Measurements from ENCODE around the gene URI1. TPM values are rescaled to one million over a fixed set of nuclear protein-coding genes. Genes with fewer than 3 reads are reported as not detected.
"Not testable (repeated sequence)": the region's sequence is repeated elsewhere in the genome, so short reads cannot be mapped to it uniquely, and the experiment has no call there.

Gene URI1
- total RNA-seq, 6 experiments from 2014 or later: 45.8 to 53.8 (median 47.1) TPM

- H3K27ac Mint-ChIP-seq: no peak overlapping the region
- TF ChIP-seq CTCF (IDR thresholded peaks at IDR 0.05): no peak
Measured at GRCh38 chr19:29956855-29957254, 14.8 kb downstream of the URI1 start.

GRCh38 chr19:29961311-29961710 is 19.3 kb downstream of the URI1 start:
- Mint-ChIP-seq H3K9me3 (no peaks in the 10 kb centered on the region), H3K4me1 (ENCODE audit: low read depth) (peaks cover 56% of the 10 kb centered on the region), H3K27me3 (ENCODE audit: insufficient read depth) (no peaks in the 10 kb centered on the region; the same call in 1 of the 2 replicates), H3K36me3 (ENCODE audit: low read depth) (peaks cover 12% of the 10 kb centered on the region), H3K27ac (no peak overlapping the region), H3K4me3 (no peak overlapping the region)
- DNase-seq: no peak
- TF ChIP-seq CTCF (IDR thresholded peaks at IDR 0.05): no peak

More at GRCh38 chr19:29956855-29957254, 14.8 kb downstream of the URI1 start:
- Mint-ChIP-seq H3K36me3 (ENCODE audit: low read depth) (peaks cover 12% of the 10 kb centered on the region), H3K4me1 (ENCODE audit: low read depth) (peaks cover 25% of the 10 kb centered on the region), H3K27me3 (ENCODE audit: insufficient read depth) (no peaks in the 10 kb centered on the region; the same call in 1 of the 2 replicates), H3K9me3 (no peaks in the 10 kb centered on the region), H3K4me3 (no peak overlapping the region)
- no peak for DNase-seq

DNA sequence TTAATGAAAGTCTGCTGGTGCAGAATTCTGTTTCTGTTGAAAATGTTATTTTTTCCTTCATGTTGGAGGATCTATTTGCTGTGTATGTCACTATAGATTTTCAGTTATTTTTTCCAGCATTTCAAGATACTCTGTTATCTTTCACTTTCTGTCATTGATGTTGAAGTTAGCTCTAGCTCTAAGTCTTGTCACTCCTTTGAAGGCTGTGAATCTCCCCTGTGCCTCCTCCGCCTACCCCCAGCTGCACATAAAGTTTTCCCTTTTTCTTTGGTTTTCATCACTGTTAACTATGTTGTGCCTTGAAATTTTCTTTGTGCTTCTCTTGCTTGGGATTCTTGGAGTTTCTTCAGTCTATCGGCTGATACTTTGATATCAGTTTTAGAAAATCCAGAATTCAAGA is 20.8 kb downstream of the URI1 start:
- Mint-ChIP-seq H3K9me3 (no peaks in the 10 kb centered on the region), H3K27ac (no peak overlapping the region), H3K27me3 (ENCODE audit: insufficient read depth) (no peaks in the 10 kb centered on the region; the same call in 1 of the 2 replicates), H3K4me1 (ENCODE audit: low read depth) (peaks cover 71% of the 10 kb centered on the region), H3K36me3 (ENCODE audit: low read depth) (peaks cover 12% of the 10 kb centered on the region), H3K4me3 (no peak overlapping the region)
- no peak for TF ChIP-seq CTCF (IDR thresholded peaks at IDR 0.05)
- no peak for DNase-seq

- no peak for DNase-seq
- Mint-ChIP-seq H3K27ac (peak overlapping the region; percentile 66; the same call in 1 of the 2 replicates), H3K4me1 (ENCODE audit: low read depth) (peaks cover 74% of the 10 kb centered on the region), H3K9me3 (no peaks in the 10 kb centered on the region), H3K27me3 (ENCODE audit: insufficient read depth) (no peaks in the 10 kb centered on the region; the same call in 1 of the 2 replicates), H3K36me3 (ENCODE audit: low read depth) (peaks cover 12% of the 10 kb centered on the region), H3K4me3 (no peak overlapping the region)
- no peak for TF ChIP-seq CTCF (IDR thresholded peaks at IDR 0.05)
Measured at GRCh38 chr19:29963576-29963975, 21.5 kb downstream of the URI1 start.

- H3K27ac Mint-ChIP-seq: peak overlapping the region; percentile 66
- H3K4me1 Mint-ChIP-seq (ENCODE audit: low read depth): peaks cover 79% of the 10 kb centered on the region
- peaks cover 12% of the 10 kb centered on the region for H3K36me3 Mint-ChIP-seq (ENCODE audit: low read depth)
- no peaks in the 10 kb centered on the region for H3K9me3 Mint-ChIP-seq
- DNase-seq: no peak
- no peak overlapping the region for H3K4me3 Mint-ChIP-seq
- TF ChIP-seq CTCF (IDR thresholded peaks at IDR 0.05): no peak
- H3K27me3 Mint-ChIP-seq (ENCODE audit: insufficient read depth): no peaks in the 10 kb centered on the region; the same call in 1 of the 2 replicates
Measured at GRCh38 chr19:29964171-29964570, 22.1 kb downstream of the URI1 start.

DNA sequence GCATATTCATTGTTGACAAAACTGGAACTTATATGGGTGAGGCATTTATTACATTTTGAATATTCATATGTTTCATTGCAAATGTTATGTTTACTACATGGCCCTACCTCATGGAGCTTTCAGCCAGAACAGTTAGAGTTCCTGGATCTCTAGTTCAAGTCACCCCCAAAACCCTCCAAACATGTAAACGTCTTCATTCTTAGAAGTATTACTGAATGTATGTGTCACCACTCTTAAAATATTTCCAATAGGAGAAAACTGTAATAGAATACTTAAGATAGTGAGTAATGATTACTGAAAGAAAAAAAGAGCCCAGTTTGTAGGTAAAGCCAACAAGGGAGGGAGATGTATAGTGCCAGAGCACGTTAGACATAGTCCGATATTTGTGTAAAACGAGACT is 23.5 kb downstream of the URI1 start:
- no peaks in the 10 kb centered on the region for H3K9me3 Mint-ChIP-seq
- peak overlapping the region; percentile 79 for H3K4me3 Mint-ChIP-seq
- peaks cover 77% of the 10 kb centered on the region for H3K4me1 Mint-ChIP-seq (ENCODE audit: low read depth)
- peaks cover 5% of the 10 kb centered on the region; the same call in 1 of the 2 replicates for H3K36me3 Mint-ChIP-seq (ENCODE audit: low read depth)
- no peak for TF ChIP-seq CTCF (IDR thresholded peaks at IDR 0.05)
- H3K27ac Mint-ChIP-seq: peak overlapping the region; percentile 77
- DNase-seq: peak; percentile 59
- H3K27me3 Mint-ChIP-seq (ENCODE audit: insufficient read depth): no peaks in the 10 kb centered on the region

GRCh38 chr19:29966142-29966541 is 24.1 kb downstream of the URI1 start:
- not testable (repeated sequence) for H3K36me3 Mint-ChIP-seq (ENCODE audit: low read depth); H3K27me3 Mint-ChIP-seq (ENCODE audit: insufficient read depth); DNase-seq; H3K9me3 Mint-ChIP-seq
- Mint-ChIP-seq H3K4me3 (peak overlapping the region; percentile 79), H3K4me1 (ENCODE audit: low read depth) (peaks cover 80% of the 10 kb centered on the region), H3K27ac (peak overlapping the region; percentile 77)
